Measurements from ENCODE around the gene VSIG10L2.

DNA sequence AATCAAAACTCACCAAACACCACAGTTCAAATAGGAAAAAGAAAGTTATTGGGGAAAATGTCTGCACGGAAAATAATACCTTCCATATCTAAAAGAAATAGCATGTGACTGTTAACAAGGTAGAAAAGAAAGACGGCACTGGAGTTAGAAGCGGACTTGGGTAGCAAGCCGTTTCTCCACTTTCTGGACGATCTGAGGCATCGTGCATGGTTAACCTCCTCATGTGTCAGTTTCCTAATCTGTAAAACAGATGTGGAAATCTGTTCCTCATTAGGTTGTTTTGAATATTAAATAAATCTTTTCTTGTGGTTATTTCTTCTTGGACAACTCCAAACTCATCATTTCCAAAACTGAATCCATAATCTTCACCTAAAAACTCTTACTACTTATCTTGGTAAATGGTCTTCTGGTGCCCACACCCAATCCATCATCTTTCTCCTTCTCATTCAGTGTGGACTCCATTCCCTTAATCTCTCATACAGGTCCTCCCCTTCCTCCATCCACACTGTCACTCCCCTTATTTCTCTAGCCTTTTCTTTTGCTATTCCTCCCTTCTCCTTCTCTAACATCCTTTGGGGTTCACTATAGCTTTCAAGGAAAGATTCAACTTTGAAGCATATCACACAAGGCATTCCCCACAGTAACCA lies 53.5 kb downstream of the VSIG10L2 start:
- TF ChIP-seq, protein P1, sequence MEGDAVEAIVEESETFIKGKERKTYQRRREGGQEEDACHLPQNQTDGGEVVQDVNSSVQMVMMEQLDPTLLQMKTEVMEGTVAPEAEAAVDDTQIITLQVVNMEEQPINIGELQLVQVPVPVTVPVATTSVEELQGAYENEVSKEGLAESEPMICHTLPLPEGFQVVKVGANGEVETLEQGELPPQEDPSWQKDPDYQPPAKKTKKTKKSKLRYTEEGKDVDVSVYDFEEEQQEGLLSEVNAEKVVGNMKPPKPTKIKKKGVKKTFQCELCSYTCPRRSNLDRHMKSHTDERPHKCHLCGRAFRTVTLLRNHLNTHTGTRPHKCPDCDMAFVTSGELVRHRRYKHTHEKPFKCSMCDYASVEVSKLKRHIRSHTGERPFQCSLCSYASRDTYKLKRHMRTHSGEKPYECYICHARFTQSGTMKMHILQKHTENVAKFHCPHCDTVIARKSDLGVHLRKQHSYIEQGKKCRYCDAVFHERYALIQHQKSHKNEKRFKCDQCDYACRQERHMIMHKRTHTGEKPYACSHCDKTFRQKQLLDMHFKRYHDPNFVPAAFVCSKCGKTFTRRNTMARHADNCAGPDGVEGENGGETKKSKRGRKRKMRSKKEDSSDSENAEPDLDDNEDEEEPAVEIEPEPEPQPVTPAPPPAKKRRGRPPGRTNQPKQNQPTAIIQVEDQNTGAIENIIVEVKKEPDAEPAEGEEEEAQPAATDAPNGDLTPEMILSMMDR (IDR thresholded peaks at IDR 0.05), result no peak
- TF ChIP-seq POLR2A (IDR thresholded peaks at IDR 0.05), result no peak

Measured in esophagus squamous epithelium (tissue), 4 donors.